Colonic mucosa (tissue), 4 donors: ENCODE results near the gene LRRC59. TPM values are rescaled to one million over a fixed set of nuclear protein-coding genes. Genes with fewer than 3 reads are reported as not detected.

Source experiments
- DNase-seq: peaks from one replicate; pipeline ENCODE4 v3.0.0-alpha.2; 2020
- H3K27ac ChIP-seq: fragments of 200-600 bp; one replicate; pipeline ENCODE4 v1.8.0; 2021
- H3K27me3 ChIP-seq: fragments of 200-600 bp; one replicate; pipeline ENCODE4 v1.8.0; 2021
- H3K36me3 ChIP-seq: fragments of 200-600 bp; one replicate; pipeline ENCODE4 v1.8.0; 2021
- H3K4me1 ChIP-seq: fragments of 200-600 bp; one replicate; pipeline ENCODE4 v1.8.0; 2021; ENCODE audit warnings: mild to moderate bottlenecking
- H3K4me3 ChIP-seq: fragments of 200-600 bp; one replicate; pipeline ENCODE4 v1.8.0; 2021
- H3K9ac ChIP-seq, 2 donors: one replicate each; pipeline ENCODE4 v1.7.0; 2013; ENCODE audit warnings: control low read depth in 2 of 2, low read depth in 2 of 2, low read length in 2 of 2
- H3K9me3 ChIP-seq: fragments of 200-600 bp; one replicate; pipeline ENCODE4 v1.8.0; 2021
- CTCF ChIP-seq: fragments of 200-600 bp; IDR thresholded peaks from one replicate; pipeline ENCODE4 v1.8.0; 2022; ENCODE audit warnings: antibody characterized with exemption, mild to moderate bottlenecking
- intact Hi-C: fragments of 100-400 bp; cut with DNase I; formaldehyde crosslinking; loops from one replicate; pipeline ENCODE4 v1.14.1; 2022
- total RNA-seq, 2 donors: library from RNA; stranded (reverse); fragmentation: NEBNext Ultra II Directional in 1 of 2; extraction: Animal tissue kit (Norgen Biotek cat#: 25700) in 1 of 2; gene quantifications; one replicate each; pipeline ENCODE4 v1.2.1, GENCODE V29; 2021
- donor health status: healthy.
- donor health status: DM: no; HTN: no; CAD: no.
- donor health status: DM: no; HTN: no; CAD: no.

The LRRC59 gene
- total RNA-seq, 2 donors from 2014 or later, result 147 to 265 TPM

DNA sequence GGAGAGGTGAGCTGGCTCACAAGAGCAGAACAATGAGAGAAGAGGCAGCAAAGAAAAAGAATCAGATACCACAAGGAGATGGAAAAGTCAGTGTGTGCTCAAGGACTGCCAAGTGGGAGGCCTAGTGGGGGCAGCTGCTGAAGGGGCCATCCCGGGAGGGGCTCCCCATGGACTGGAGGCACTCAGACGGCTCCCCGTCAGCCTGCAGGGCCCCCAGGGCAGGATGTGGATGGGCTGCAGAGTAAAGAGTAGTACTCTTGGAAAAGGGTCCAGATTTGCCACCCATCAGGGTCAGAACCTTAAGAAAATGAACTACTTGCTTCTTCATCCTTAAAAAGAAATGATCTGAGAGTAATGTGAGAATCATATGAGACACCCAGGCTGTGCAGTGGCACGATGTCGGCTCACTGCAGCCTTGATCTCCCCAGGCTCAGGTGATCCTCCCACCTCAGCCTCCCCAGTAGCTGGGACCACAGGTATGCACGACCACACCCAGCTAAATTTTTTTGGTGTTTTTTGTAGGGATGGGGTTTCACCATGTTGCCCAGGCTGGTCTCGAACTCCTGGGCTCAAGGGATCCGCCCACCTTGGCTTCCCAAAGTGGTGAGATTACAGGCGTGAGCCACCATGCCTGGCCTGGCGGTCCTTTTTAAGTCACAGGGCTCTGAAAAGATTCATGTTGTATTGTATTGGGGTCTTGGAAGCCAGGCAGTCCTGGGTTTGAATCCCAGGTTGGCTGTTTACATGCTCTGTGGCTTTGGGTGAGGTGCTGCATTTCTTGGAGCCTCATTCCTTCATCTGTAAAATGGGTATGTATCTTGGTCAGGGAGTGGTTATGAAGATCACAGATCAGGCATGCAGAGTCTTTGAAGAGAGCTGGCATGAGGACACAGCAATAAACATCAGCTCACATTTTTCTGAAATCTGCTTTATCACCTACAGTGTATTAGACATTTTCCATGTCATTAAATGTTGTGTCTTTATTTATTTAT is 43.8 kb upstream of the LRRC59 start:
- Histone ChIP-seq H3K27ac (peak overlapping the region; percentile 19), H3K4me3 (no peak overlapping the region), H3K4me1 (peaks cover 6% of the 10 kb centered on the region), H3K9ac (peak overlapping the region; percentile 57 to 81), H3K9me3 (no peaks in the 10 kb centered on the region), H3K36me3 (no peaks in the 10 kb centered on the region), H3K27me3 (no peaks in the 10 kb centered on the region)
- peak; percentile 18 for DNase-seq
- TF ChIP-seq CTCF, result no peak
- intact Hi-C loops, result no loop called here

GRCh38 chr17:50440172-50440837 is 43.0 kb upstream of the LRRC59 start:
- Histone ChIP-seq H3K4me1 (peaks cover 6% of the 10 kb centered on the region), H3K9me3 (no peaks in the 10 kb centered on the region), H3K27ac (peak overlapping the region; percentile 19), H3K9ac (peak overlapping the region in 1 of 2 donors; percentile 81), H3K4me3 (no peak overlapping the region), H3K36me3 (no peaks in the 10 kb centered on the region), H3K27me3 (no peaks in the 10 kb centered on the region)
- DNase-seq, result peak; percentile 73
- TF ChIP-seq CTCF, result no peak
- intact Hi-C loops, result no loop called here

- no peak for TF ChIP-seq CTCF
- Histone ChIP-seq H3K9me3 (no peaks in the 10 kb centered on the region), H3K27ac (no peak overlapping the region), H3K4me1 (peaks cover 6% of the 10 kb centered on the region), H3K4me3 (no peak overlapping the region), H3K27me3 (no peaks in the 10 kb centered on the region), H3K36me3 (no peaks in the 10 kb centered on the region), H3K9ac (peak overlapping the region in 1 of 2 donors; percentile 12)
- DNase-seq, result no peak
- intact Hi-C loops, result no loop called here
Observed at GRCh38 chr17:50439008-50439407, 41.7 kb upstream of the LRRC59 start.

GRCh38 chr17:50437409-50437808 is 40.1 kb upstream of the LRRC59 start:
- no peak for TF ChIP-seq CTCF
- intact Hi-C loops, result no loop called here
- Histone ChIP-seq H3K36me3 (no peaks in the 10 kb centered on the region), H3K27me3 (no peaks in the 10 kb centered on the region), H3K9me3 (no peaks in the 10 kb centered on the region), H3K27ac (no peak overlapping the region), H3K4me1 (no peaks in the 10 kb centered on the region), H3K4me3 (no peak overlapping the region), H3K9ac (no peak overlapping the region)
- no peak for DNase-seq

GRCh38 chr17:50432125-50432762 is 34.9 kb upstream of the LRRC59 start:
- intact Hi-C loops, result no loop called here
- Histone ChIP-seq H3K9me3 (no peaks in the 10 kb centered on the region), H3K36me3 (peaks cover 4% of the 10 kb centered on the region), H3K27ac (no peak overlapping the region), H3K4me1 (peaks cover 10% of the 10 kb centered on the region), H3K9ac (no peak overlapping the region), H3K27me3 (no peaks in the 10 kb centered on the region), H3K4me3 (no peak overlapping the region)
- no peak for TF ChIP-seq CTCF
- DNase-seq, result no peak
